ENCODE results near the gene CCIN. TPM values are rescaled to one million over a fixed set of nuclear protein-coding genes. Genes with fewer than 3 reads are reported as not detected.

The CCIN gene
- polyA plus RNA-seq, 3 donors, result 0.56 TPM; not detected in 2

DNA sequence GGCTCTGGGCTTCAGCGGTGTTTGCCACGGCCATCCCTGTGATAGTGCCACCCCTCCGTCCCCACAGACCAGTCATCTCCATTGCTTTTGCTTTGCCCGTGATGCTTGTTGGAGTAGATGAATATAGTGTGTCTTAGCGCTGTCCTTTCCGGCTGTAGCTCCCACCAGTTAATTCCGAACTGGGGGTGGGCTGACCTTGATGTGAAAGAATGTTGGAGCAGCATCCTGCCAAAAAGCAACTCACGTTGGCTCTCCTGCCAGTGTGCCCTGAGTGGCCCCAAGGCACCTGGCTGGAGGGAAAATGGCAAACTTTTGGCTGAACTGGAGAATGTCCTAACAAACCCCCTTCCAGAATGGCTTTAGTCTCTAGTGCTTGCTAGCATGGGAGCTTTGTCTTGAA is 41.5 kb downstream of the CCIN start:
- 73 to 81% (median 79%) methylated on average over 8 of the region's 8 CpGs for whole genome bisulfite sequencing, 3 donors
- no peak overlapping the region for H3K27ac ChIP-seq (ENCODE audit: low read depth, low read length)

DNA sequence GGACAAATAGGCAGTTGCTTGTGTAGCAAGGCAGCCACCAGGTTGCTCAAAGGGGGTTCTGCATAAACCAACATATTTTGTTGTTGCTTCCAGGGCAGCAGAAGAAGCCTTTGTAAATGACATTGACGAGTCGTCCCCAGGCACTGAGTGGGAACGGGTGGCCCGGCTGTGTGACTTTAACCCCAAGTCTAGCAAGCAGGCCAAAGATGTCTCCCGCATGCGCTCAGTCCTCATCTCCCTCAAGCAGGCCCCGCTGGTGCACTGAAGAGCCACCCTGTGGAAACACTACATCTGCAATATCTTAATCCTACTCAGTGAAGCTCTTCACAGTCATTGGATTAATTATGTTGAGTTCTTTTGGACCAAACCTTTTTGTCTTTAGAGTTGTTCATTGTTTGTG is 42.3 kb downstream of the CCIN start:
- 70 to 83% (median 74%) methylated on average over 7 of the region's 7 CpGs for WGBS, 3 donors
- H3K27ac ChIP-seq (ENCODE audit: low read depth, low read length), result no peak overlapping the region

DNA sequence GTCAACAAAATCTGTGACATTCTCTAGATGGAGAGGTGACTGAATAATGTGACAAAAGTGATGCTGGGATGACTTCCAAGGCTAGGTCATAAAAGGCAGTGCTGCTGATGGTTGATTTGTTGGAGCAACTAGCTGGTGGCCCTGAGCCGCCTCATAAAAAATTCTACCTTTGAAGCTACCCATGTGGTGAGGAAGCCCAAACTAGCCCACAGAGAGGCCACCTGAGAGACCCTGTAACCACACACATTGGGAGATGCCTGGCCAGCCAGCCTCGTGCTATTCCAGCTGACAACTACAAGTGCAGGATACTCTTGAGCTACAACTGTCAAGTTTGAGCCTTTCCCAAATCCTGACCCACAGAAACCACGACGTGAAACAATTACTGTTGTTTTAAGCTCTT is 44.2 kb downstream of the CCIN start:
- H3K27ac ChIP-seq (ENCODE audit: low read depth, low read length), result no peak overlapping the region
- WGBS, 3 donors, result 80 to 92% (median 88%) methylated on average over 4 of the region's 4 CpGs

DNA sequence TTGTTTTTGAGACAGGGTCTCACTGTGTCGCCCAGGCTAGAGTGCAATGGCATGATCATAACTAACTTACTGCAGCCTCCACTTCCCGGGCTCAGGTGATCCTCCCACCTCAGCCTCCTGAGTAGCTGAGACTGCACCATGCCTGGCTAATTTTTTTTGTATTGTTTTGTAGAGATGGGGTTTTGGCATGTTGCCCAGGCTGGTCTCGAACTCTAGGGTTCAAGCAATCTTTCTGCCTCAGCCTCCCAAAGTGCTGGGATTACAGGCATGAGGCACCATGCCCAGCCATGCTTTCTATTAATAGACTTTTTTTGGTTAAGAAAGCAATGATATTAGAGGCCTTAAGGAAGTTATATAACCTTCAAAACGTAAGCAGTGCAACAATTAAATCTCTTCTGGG is 44.8 kb downstream of the CCIN start:
- no peak overlapping the region for H3K27ac ChIP-seq (ENCODE audit: low read depth, low read length)
- WGBS, 3 donors, result 57 to 74% (median 67%) methylated on average over 4 of the region's 4 CpGs

DNA sequence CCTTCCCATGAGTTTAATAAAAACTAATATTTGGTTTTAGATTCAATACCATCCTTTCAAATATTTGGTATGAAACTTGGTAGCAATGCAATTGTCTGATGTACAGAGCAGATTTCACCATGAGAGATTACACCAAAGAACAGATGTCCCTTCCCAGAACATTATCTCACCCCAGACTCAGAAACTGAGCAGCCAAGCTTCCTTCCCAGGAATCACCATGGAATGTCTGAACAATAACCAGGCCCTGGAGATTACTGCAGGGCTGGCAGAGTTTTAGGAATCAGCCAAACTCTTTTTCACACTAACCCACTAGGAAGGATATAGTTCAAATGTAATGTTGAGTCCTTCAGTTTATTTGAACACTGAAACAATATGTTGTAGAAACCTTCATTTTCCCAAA is 45.4 kb downstream of the CCIN start:
- no peak overlapping the region for H3K27ac ChIP-seq (ENCODE audit: low read depth, low read length)

DNA sequence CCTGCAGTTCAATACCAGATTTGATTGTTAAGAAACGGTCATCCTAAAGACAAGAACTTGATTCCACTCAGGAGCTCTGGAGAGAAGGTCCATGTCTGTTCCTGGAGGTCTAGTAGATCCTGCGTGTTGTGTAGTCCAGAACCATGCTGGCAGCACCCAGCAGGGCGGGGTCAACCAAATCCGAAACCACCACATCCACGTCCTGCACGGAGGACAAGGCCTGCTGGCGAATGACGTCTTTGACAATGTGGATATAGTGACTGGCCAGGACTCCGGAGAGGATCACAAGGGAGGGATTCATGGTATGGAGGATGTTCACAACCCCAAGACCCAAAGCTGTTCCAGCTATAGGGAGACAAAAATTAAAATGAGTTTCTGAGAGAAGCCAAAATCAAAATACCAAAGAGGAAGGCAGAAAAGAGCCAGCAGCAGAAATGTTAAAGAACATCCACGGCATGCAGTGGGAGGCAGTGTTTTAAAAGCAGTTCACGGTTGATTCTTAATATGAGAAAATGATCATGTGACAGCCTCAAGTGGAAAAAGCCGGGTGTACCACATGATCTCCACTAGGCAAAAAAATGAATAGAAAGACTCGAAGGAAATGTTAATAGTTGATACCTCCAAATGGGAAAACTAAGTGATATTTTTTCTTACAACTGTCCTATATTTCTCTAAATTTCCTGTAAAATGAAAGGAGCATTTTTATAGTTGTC is 48.2 kb downstream of the CCIN start:
- WGBS, 3 donors, result 64 to 71% (median 69%) methylated on average over 13 of the region's 13 CpGs
- no peak overlapping the region for H3K27ac ChIP-seq (ENCODE audit: low read depth, low read length)

DNA sequence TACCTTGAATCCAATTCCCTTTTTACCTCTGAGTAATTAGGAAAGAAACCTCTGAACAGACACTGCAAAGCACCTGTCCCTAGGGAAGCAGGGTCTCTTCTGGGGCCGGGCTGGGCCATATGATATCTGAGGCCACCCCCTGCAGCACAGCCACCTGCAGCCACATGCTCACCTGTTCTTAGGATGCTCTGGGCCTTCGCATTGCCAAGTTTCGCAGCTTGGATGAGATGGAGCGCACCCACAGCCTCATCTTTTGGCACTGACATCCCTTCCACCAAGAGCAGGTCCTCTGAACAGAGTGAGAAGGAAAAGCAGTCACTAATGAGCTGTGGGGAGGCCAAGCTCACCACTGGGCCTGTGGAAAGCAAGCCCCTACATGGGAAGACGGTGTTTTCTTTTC is 48.8 kb downstream of the CCIN start:
- 93 to 96% (median 95%) methylated on average over 5 of the region's 5 CpGs for WGBS, 3 donors

DNA sequence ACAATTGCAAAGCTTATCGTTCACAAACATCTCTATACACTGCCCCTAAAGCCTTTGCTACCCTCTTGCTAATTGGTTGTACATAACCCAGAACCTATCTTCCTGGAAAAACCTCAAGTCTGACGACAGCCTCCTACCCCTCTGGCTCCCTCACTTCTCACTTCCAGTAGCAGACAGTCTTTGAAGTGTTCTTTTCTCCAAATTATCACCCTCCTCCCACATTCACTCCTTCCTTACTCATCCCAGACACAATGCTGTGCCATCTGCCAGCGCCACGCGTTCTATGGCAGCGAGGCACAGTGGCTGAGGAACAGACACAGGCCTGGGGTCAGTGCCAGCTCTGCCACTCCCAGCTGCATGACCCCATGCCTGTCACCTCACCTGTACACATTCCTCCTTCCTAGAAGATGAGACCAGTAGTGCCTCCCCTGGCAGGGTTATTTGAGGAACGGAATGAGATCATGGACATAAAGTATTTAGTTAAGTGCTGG is 49.3 kb downstream of the CCIN start:
- WGBS, 3 donors, result 79 to 92% (median 79%) methylated on average over 7 of the region's 7 CpGs
- no peak overlapping the region for H3K27ac ChIP-seq (ENCODE audit: low read depth, low read length)

More for the DNA sequence above, 48.8 kb downstream of the CCIN start:
- no peak overlapping the region for H3K27ac ChIP-seq (ENCODE audit: low read depth, low read length)

Other genes with a start within 250 kb of the CCIN start
- gene OR2S2, start 211.2 kb upstream of the CCIN start, polyA plus RNA-seq, result not detected
- gene RECK, start 132.5 kb upstream of the CCIN start, polyA plus RNA-seq, result 10 to 100 TPM in 1 of 3 donors, 1 to 10 TPM in 2; 1.6 to 11.5 (median 7.4) TPM
- 10 to 100 TPM in 2 of 3 donors, 1 to 10 TPM in 1; 4.0 to 67.7 (median 43.7) TPM for gene GLIPR2, start 32.7 kb upstream of the CCIN start, polyA plus RNA-seq
- 100 to 1,000 TPM; 116 to 202 (median 185) TPM for gene CLTA, start 21.5 kb downstream of the CCIN start, polyA plus RNA-seq
- gene GNE, start 89.1 kb downstream of the CCIN start, polyA plus RNA-seq, result 10 to 100 TPM in 2 of 3 donors, 1 to 10 TPM in 1; 4.8 to 15.7 (median 12.9) TPM
- 10 to 100 TPM; 11.2 to 17.8 (median 14.5) TPM for gene RNF38, start 230.9 kb downstream of the CCIN start, polyA plus RNA-seq